ENCODE measurements around the gene PSEN2. TPM values are rescaled to one million over a fixed set of nuclear protein-coding genes. Genes with fewer than 3 reads are reported as not detected.

Gene PSEN2
- total and polyA plus RNA-seq, 12 donors = 27.2 to 133 (median 44.5) TPM

DNA sequence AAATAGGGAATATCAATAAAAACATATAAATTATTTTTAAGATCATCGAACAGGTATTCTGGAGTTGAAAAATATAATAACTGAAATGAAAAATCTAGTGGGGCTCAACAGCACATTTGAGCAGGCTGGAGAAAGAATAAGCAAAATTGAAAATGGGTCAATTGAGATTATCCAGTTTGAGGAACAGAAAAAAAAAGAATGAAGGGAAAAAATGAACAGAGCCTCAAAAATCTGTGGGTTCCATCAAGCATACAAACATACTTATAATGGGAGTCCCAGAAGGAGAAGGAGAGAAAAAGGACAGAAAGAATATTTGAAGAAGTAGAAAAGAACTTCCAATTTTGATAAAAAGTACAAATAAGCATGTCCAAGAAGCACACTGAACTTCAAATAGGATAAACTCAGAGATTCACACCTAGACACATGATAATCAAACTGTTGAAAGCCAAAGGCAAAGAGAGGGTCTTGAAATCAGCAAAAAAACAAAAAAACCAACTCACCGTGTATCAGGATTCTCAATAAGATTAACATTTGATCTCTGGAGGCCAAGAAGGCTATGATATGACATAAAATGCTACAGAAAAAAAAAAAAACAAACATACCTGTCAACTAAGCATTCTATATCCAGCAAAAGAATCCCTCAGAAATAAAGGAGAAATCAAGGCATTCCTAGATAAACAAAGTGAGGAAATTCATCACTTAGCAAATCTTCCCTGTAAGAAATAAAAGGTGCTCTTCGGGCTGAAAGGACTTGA, 64.2 kb downstream of the PSEN2 start:
- intact Hi-C loops (cut with DNase I) = no loop called here
- peaks cover 12 to 16% of the 10 kb centered on the region in 2 donors for H3K4me1 ChIP-seq (replicated peaks in 1 of 2)
- no peaks in the 10 kb centered on the region for H3K36me3 ChIP-seq (replicated peaks in 1 of 2)
- WGBS, 4 donors = 64 to 95% (median 88%) methylated on average over 3 of the region's 3 CpGs
- no peak overlapping the region for H3K27ac ChIP-seq
- no peak for DNase-seq
- TF ChIP-seq, protein P1, sequence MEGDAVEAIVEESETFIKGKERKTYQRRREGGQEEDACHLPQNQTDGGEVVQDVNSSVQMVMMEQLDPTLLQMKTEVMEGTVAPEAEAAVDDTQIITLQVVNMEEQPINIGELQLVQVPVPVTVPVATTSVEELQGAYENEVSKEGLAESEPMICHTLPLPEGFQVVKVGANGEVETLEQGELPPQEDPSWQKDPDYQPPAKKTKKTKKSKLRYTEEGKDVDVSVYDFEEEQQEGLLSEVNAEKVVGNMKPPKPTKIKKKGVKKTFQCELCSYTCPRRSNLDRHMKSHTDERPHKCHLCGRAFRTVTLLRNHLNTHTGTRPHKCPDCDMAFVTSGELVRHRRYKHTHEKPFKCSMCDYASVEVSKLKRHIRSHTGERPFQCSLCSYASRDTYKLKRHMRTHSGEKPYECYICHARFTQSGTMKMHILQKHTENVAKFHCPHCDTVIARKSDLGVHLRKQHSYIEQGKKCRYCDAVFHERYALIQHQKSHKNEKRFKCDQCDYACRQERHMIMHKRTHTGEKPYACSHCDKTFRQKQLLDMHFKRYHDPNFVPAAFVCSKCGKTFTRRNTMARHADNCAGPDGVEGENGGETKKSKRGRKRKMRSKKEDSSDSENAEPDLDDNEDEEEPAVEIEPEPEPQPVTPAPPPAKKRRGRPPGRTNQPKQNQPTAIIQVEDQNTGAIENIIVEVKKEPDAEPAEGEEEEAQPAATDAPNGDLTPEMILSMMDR (IDR thresholded peaks at IDR 0.05) = no peak
- no peak for TF ChIP-seq POLR2A (IDR thresholded peaks at IDR 0.05)
- H3K9me3 ChIP-seq (replicated peaks in 1 of 3) = peaks cover 0 to 15% (median 8%) of the 10 kb centered on the region in 3 donors
- H3K4me3 ChIP-seq = no peak overlapping the region
- no peaks in the 10 kb centered on the region for H3K27me3 ChIP-seq

DNA sequence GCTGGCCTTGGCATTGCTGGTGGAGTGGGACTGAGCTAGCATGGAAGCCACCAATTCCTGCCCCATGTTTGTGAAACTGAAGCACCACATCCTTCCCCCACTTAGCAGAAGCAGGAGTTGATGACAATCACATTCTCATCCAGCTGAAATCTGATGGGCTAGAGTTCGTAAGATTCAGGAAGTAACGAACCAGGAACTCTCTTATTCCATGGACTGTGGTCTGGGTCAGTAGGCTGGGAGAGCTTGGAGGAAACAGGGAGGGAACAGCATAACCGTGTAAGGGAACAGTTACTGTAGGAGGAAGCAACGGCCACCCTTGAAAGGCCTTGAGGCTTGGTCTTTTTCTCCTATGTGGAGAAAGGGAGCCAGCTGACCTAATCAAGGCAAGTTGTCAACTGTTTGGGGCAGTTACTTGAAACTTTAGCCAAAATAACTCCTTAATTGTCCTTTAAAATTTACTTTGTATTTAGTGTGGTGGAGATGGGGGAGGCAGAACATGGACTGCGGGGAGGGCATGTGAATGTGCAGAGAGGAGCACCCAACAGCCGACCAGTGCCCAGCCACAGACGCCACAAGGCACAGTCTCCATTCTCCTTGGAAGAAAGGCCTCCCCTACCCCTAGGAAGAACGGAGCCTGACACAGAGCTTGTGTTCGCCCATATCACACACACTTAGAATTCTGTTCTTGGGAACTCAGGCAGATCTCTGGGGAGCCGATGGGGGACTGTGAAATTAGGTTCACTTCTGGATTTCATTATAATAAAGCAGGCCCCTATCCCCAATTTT, 67.7 kb downstream of the PSEN2 start:
- TF ChIP-seq, protein P1 (IDR thresholded peaks at IDR 0.05) = no peak
- TF ChIP-seq POLR2A (IDR thresholded peaks at IDR 0.05) = no peak
- no peaks in the 10 kb centered on the region for H3K36me3 ChIP-seq (replicated peaks in 1 of 2)
- H3K27ac ChIP-seq = peak overlapping the region; percentile 85 to 98 (median 97)
- peaks cover 28 to 41% of the 10 kb centered on the region in 2 donors for H3K4me1 ChIP-seq (replicated peaks in 1 of 2)
- peaks cover 0 to 15% (median 8%) of the 10 kb centered on the region in 3 donors for H3K9me3 ChIP-seq (replicated peaks in 1 of 3)
- intact Hi-C loops (cut with DNase I) = no loop called here
- 75 to 87% (median 83%) methylated on average over 8 to 10 of the region's 10 CpGs for WGBS, 4 donors
- peak overlapping the region in 1 of 4 donors; percentile 65 for H3K4me3 ChIP-seq
- DNase-seq = peak in 1 of 7 donors; percentile 25
- H3K27me3 ChIP-seq = no peaks in the 10 kb centered on the region

DNA sequence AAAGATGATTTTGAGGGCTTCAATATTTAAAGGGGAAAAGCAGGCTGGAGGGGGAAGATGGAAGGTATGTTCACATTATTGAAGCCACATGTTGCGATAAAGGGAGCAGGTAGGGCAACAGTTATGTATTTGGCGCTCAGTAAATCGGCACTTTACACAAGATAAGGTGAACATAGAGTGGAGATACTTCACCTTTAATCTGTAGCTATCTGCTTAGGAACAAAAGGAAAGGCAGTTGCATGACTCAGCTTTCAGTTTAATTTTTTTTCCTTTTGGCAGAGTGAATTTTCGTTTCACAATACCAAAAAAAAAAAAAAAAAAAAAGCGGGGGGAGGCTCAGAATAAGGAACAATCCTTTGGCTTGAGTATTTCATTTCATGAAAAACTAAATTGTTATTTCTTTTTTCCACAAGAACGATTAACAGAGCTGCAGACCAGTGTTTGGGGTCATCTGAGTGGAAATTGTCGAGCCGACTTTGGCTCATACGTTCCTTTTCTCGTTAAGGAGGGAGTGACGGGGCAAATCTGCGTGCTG, 68.6 kb downstream of the PSEN2 start:
- no peaks in the 10 kb centered on the region for H3K27me3 ChIP-seq
- H3K36me3 ChIP-seq (replicated peaks in 1 of 2) = no peaks in the 10 kb centered on the region
- 3 to 6% (median 4%) methylated on average over 10 to 12 of the region's 12 CpGs for WGBS, 4 donors
- peaks cover 0 to 9% (median 8%) of the 10 kb centered on the region in 3 donors for H3K9me3 ChIP-seq (replicated peaks in 1 of 3)
- H3K4me1 ChIP-seq (replicated peaks in 1 of 2) = peaks cover 35 to 49% of the 10 kb centered on the region in 2 donors
- H3K27ac ChIP-seq = peak overlapping the region; percentile 85 to 98 (median 97)
- peak overlapping the region in 3 of 4 donors; percentile 39 to 65 (median 63) for H3K4me3 ChIP-seq
- intact Hi-C loops (cut with DNase I) = no loop called here
- TF ChIP-seq, protein P1 (IDR thresholded peaks at IDR 0.05) = no peak
- no peak for TF ChIP-seq POLR2A (IDR thresholded peaks at IDR 0.05)
- peak in 1 of 7 donors; percentile 13 for DNase-seq

Data from adrenal gland (tissue), 12 donors.